ENCODE measurements around the gene SDK1. TPM values are rescaled to one million over a fixed set of nuclear protein-coding genes. Genes with fewer than 3 reads are reported as not detected.

The SDK1 gene
- total RNA-seq, 6 experiments from 2014 or later = not detected

DNA sequence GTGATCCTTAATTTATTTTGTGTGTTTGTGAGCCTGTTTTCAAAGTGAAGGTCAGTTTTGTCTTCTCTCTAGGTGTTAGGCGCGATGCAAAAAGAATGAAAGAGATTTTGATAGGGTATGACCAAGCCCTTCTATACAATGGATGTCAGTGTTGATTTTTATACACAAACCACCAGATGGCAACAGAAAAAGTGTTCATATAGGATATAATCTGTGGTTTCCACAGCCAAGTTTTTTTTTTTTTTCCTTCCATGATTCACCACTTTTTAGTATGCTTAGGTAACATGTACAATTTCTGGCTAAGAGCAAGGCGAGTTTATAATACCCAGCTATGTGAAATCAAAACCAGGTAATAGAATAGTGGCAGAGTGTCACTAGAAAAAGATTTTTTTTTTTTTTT lies 8.1 kb downstream of the SDK1 start:
- H3K4me3 Mint-ChIP-seq = no peak overlapping the region
- no peak for DNase-seq
- no peaks in the 10 kb centered on the region for H3K27me3 Mint-ChIP-seq (ENCODE audit: insufficient read depth)
- H3K27ac Mint-ChIP-seq = no peak overlapping the region
- H3K36me3 Mint-ChIP-seq (ENCODE audit: low read depth) = no peaks in the 10 kb centered on the region
- TF ChIP-seq, protein P1, sequence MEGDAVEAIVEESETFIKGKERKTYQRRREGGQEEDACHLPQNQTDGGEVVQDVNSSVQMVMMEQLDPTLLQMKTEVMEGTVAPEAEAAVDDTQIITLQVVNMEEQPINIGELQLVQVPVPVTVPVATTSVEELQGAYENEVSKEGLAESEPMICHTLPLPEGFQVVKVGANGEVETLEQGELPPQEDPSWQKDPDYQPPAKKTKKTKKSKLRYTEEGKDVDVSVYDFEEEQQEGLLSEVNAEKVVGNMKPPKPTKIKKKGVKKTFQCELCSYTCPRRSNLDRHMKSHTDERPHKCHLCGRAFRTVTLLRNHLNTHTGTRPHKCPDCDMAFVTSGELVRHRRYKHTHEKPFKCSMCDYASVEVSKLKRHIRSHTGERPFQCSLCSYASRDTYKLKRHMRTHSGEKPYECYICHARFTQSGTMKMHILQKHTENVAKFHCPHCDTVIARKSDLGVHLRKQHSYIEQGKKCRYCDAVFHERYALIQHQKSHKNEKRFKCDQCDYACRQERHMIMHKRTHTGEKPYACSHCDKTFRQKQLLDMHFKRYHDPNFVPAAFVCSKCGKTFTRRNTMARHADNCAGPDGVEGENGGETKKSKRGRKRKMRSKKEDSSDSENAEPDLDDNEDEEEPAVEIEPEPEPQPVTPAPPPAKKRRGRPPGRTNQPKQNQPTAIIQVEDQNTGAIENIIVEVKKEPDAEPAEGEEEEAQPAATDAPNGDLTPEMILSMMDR (IDR thresholded peaks at IDR 0.05) = no peak
- H3K9me3 Mint-ChIP-seq = peaks cover 41% of the 10 kb centered on the region
- no peaks in the 10 kb centered on the region for H3K4me1 Mint-ChIP-seq (ENCODE audit: low read depth)

DNA sequence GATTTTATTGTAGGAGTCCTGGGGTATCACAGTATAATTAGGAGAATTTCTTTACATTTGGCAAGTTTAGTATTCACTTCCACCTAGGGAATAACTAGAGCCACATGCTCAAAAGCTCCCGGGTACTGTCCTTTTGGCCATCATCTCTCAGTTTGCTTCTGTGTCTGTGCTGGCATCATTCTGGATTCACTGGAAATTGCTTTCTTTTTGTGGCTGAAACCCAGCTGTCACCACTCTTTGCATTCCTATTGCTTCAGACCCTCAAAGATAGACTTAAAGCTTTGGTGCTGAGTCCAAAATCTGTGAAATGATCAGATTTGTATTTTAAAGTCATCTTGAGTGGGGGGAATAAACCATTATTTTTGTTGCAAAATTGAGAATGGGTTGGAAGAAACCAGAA lies 8.9 kb downstream of the SDK1 start:
- no peak overlapping the region for H3K4me3 Mint-ChIP-seq
- no peak overlapping the region for H3K27ac Mint-ChIP-seq
- no peaks in the 10 kb centered on the region for H3K27me3 Mint-ChIP-seq (ENCODE audit: insufficient read depth)
- H3K36me3 Mint-ChIP-seq (ENCODE audit: low read depth) = no peaks in the 10 kb centered on the region
- TF ChIP-seq, protein P1 (IDR thresholded peaks at IDR 0.05) = no peak
- no peaks in the 10 kb centered on the region for H3K4me1 Mint-ChIP-seq (ENCODE audit: low read depth)
- DNase-seq = no peak
- peaks cover 41% of the 10 kb centered on the region for H3K9me3 Mint-ChIP-seq

DNA sequence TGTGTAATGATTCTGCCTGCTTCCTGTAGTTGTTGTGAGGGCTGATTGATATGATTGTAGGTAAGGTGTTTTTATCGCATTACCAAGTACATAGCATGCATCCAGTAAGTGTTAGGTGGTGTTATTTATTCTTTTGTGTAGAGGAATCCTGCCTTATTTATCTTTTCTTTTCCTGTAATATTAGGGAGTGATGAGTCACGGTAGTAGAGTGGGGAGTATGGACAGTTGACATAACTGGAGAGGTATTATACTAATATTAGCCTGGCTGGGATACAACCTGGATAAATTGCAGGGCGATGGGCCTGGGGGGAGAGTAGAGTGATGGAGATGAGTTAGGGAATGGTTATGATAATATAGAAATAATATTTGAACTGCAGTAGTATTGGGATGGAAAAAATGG lies 9.8 kb downstream of the SDK1 start:
- TF ChIP-seq, protein P1 (IDR thresholded peaks at IDR 0.05) = no peak
- peaks cover 41% of the 10 kb centered on the region for H3K9me3 Mint-ChIP-seq
- no peaks in the 10 kb centered on the region for H3K36me3 Mint-ChIP-seq (ENCODE audit: low read depth)
- no peak overlapping the region for H3K27ac Mint-ChIP-seq
- no peaks in the 10 kb centered on the region for H3K4me1 Mint-ChIP-seq (ENCODE audit: low read depth)
- no peaks in the 10 kb centered on the region for H3K27me3 Mint-ChIP-seq (ENCODE audit: insufficient read depth)
- no peak overlapping the region for H3K4me3 Mint-ChIP-seq
- no peak for DNase-seq

DNA sequence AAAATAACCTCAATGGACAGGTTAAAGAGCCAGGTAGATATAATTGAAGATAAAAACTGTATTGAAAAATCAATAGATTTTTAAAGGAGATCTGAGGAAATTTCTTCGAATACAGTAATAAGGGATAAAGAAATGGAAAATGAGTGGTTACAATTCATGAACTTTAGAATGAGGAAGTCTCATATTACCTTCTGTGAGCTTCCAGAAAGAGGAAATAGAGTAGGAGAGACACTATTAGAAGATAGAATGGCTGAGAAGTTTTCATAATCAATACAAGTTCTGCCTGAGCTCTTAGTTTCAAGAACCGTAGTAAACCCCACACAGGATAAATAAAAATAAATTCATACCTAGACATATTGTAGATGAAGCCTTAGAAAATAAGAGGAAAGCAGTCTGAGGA lies 11.5 kb downstream of the SDK1 start:
- Mint-ChIP-seq H3K36me3 (ENCODE audit: low read depth) (no peaks in the 10 kb centered on the region), H3K27me3 (ENCODE audit: insufficient read depth) (peaks cover 2% of the 10 kb centered on the region; the same call in 1 of the 2 replicates), H3K4me1 (ENCODE audit: low read depth) (no peaks in the 10 kb centered on the region), H3K4me3 (no peak overlapping the region), H3K9me3 (peaks cover 41% of the 10 kb centered on the region), H3K27ac (no peak overlapping the region)
- DNase-seq = no peak
- TF ChIP-seq, protein P1 (IDR thresholded peaks at IDR 0.05) = no peak

DNA sequence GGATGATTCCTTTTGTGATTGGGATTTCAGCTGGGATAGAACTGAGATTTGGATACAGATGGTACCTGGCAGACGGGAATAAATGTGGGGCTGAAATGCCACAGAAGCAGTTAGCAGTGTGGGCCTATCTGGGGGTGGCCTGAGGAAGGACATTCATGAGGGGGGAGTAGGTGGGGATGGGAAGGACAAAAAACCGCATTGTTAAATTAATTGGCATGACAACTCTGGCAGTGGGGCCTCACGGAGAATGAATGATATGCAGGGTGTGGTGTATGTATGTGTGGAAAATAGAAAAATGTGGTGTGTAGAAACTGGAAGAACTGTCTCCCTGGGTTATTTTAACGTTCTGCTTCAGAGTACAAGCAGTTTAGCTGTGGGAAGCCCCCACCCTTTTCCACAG lies 17.8 kb downstream of the SDK1 start:
- no peak for DNase-seq
- TF ChIP-seq, protein P1 (IDR thresholded peaks at IDR 0.05) = no peak
- Mint-ChIP-seq H3K4me1 (ENCODE audit: low read depth) (no peaks in the 10 kb centered on the region), H3K27me3 (ENCODE audit: insufficient read depth) (peaks cover 2% of the 10 kb centered on the region; the same call in 1 of the 2 replicates), H3K27ac (no peak overlapping the region), H3K9me3 (peaks cover 44% of the 10 kb centered on the region), H3K36me3 (ENCODE audit: low read depth) (no peaks in the 10 kb centered on the region; the same call in 1 of the 2 replicates), H3K4me3 (no peak overlapping the region)

DNA sequence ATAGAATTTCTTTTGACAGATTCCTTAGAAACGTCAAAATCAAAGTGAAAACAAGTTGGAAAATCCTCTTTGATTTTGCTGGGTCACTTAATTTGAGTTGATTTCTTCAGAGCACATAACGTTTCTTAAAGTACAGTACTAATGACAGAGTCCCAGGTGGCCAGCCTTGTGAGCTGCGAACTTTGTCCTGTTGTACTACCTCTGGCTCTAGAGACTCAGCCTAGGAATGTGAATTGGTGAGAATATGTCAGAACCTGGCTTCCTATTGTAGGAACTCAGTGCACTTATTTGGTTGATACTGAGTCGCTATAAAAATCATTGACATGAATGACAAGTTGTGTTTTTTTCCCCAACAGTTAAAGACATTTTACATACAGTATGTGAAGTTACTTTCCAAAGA lies 20.2 kb downstream of the SDK1 start:
- no peaks in the 10 kb centered on the region; the same call in 1 of the 2 replicates for H3K36me3 Mint-ChIP-seq (ENCODE audit: low read depth)
- peaks cover 46% of the 10 kb centered on the region for H3K9me3 Mint-ChIP-seq
- H3K27ac Mint-ChIP-seq = no peak overlapping the region
- peaks cover 2% of the 10 kb centered on the region; the same call in 1 of the 2 replicates for H3K27me3 Mint-ChIP-seq (ENCODE audit: insufficient read depth)
- TF ChIP-seq, protein P1 (IDR thresholded peaks at IDR 0.05) = no peak
- H3K4me1 Mint-ChIP-seq (ENCODE audit: low read depth) = no peaks in the 10 kb centered on the region
- no peak overlapping the region for H3K4me3 Mint-ChIP-seq
- DNase-seq = no peak
